GM10266 (cell line): ENCODE results near the gene STOML1.

ENCODE experiments used
- DNase-seq: peaks from one replicate; pipeline ENCODE4 v3.0.0; 2012; ENCODE audit errors: extremely low spot score
- CTCF ChIP-seq: IDR thresholded peaks from 2 replicates; pipeline ENCODE4 v1.5.1; 2012; ENCODE audit warnings: mild to moderate bottlenecking, low read depth; ENCODE audit not compliant: control insufficient read depth, insufficient read depth; ENCODE audit errors: missing control alignments

The STOML1 gene

GRCh38 chr15:74036271-74037170 lies 44.4 kb upstream of the STOML1 start:
- DNase-seq = no peak
- peak; percentile 1 for TF ChIP-seq CTCF

GRCh38 chr15:74035121-74036017 lies 43.3 kb upstream of the STOML1 start:
- DNase-seq = no peak
- TF ChIP-seq CTCF = no peak

GRCh38 chr15:74034206-74034755 lies 42.2 kb upstream of the STOML1 start:
- no peak for TF ChIP-seq CTCF
- no peak for DNase-seq

GRCh38 chr15:74032606-74033561 lies 40.8 kb upstream of the STOML1 start:
- no peak for TF ChIP-seq CTCF
- DNase-seq = no peak

GRCh38 chr15:74032046-74032445 lies 40.0 kb upstream of the STOML1 start:
- TF ChIP-seq CTCF = no peak

GRCh38 chr15:74028646-74029045 lies 36.6 kb upstream of the STOML1 start:
- no peak for DNase-seq
- TF ChIP-seq CTCF = no peak

More at GRCh38 chr15:74032046-74032445, 40.0 kb upstream of the STOML1 start:
- no peak for DNase-seq
